Measurements from ENCODE around the gene ENDOD1.

ENDOD1 gene

DNA sequence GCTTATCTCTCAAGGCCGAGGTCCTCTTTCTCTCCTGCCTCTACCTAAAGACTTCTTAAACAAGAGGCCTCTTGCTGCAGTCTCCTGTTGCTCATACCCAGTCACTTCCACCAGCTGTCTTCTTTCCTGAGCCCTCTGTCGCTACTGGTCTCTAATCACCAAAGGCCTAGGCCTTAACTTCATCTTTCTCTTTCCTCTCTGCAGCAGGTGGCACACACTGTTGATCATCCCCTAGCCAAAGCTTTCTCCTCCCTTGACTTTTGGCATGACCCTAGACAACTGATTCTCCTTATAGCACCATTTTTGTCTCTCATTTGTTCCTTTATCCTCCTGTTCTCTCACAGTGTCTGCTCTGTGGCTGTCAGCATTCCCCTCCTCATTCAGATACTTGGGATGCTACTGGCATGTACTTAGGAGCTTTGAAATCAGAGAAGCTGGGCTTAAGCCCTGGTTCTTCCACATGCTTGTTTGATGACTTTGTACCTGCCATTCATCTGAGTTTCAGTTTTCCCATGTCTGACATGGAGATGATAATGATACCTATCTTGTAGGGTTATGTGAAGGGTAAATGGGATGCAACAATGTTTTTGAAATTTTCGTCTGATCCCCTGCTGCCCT, 22.4 kb downstream of the ENDOD1 start:
- DNase-seq (ENCODE audit: insufficient read length, low spot score) (no peak), FAIRE-seq (no peak)
- TF ChIP-seq SPI1 (IDR thresholded peaks at IDR 0.05; ENCODE audit: low read depth, low read length) (no peak), POU2F2 (IDR thresholded peaks at IDR 0.05; ENCODE audit: low read depth, low read length) (no peak), TAF1 (IDR thresholded peaks at IDR 0.05; ENCODE audit: low read depth, low read length) (no peak), POLR2AphosphoS5 (IDR thresholded peaks at IDR 0.05; ENCODE audit: low read depth, low read length) (no peak), POLR2A (IDR thresholded peaks at IDR 0.05; ENCODE audit: low read depth, low read length) (no peak), PAX5 (IDR thresholded peaks at IDR 0.05; ENCODE audit: insufficient read depth, low read length, severe bottlenecking) (no peak)

DNA sequence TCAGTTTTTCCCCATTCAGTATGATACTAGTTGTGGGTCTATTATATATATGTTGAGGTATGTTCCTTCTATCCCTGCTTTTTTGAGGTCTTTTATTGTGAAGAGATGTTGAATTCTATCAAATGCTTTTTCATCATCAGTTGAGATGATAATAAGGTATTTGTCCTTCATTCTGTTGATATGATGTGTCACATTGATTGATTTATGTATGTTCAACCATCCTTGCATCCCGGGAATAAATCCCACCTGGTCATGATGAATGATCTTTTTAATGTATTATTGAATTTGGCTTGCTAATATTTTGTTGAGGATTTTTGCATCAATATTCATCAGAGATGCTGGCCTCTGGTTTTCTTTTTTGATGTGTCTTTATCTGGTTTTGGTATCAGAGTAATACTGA, 26.0 kb downstream of the ENDOD1 start:
- no peak for FAIRE-seq
- TF ChIP-seq TAF1 (IDR thresholded peaks at IDR 0.05; ENCODE audit: low read depth, low read length) = no peak
- no peak for TF ChIP-seq POU2F2 (IDR thresholded peaks at IDR 0.05; ENCODE audit: low read depth, low read length)
- no peak for TF ChIP-seq PAX5 (IDR thresholded peaks at IDR 0.05; ENCODE audit: insufficient read depth, low read length, severe bottlenecking)
- TF ChIP-seq SPI1 (IDR thresholded peaks at IDR 0.05; ENCODE audit: low read depth, low read length) = no peak
- TF ChIP-seq POLR2AphosphoS5 (IDR thresholded peaks at IDR 0.05; ENCODE audit: low read depth, low read length) = no peak
- no peak for TF ChIP-seq POLR2A (IDR thresholded peaks at IDR 0.05; ENCODE audit: low read depth, low read length)
- DNase-seq (ENCODE audit: insufficient read length, low spot score) = no peak

DNA sequence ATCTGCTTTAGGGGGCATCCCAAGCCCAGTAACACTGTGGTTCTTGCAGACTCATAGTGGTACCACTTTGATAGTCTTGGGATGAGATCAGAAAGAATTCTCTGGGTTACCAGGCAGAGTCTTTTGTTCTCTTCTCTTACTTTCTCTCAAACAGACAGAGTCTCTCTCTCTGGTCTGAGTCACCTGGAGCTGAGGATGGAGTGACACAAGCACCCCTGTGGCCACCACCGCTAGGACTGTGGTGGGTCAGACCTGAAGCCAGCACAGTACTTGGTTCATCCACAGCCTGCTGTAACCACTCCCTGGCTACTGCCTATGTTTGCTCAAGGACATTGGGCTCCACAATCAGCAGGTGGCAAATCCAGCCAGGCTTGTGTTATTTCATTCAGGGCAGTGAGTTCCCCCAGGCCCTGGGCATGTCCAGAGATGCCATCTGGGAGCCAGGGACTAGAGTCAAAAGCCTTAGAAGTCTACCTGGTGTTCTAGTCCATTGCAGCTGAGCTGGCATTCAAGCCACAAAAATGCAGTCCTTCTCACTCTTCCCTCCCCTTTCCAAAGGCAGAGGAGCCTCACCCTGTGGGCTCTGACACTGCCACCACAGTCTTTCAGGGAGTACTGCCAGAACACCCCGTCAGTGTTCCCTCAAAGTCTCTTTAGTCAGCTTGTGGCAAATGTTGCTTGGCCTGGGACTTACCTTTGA, 29.9 kb downstream of the ENDOD1 start:
- TF ChIP-seq TAF1 (IDR thresholded peaks at IDR 0.05; ENCODE audit: low read depth, low read length) (no peak), POU2F2 (IDR thresholded peaks at IDR 0.05; ENCODE audit: low read depth, low read length) (no peak), SPI1 (IDR thresholded peaks at IDR 0.05; ENCODE audit: low read depth, low read length) (no peak), POLR2AphosphoS5 (IDR thresholded peaks at IDR 0.05; ENCODE audit: low read depth, low read length) (no peak), POLR2A (IDR thresholded peaks at IDR 0.05; ENCODE audit: low read depth, low read length) (no peak), PAX5 (IDR thresholded peaks at IDR 0.05; ENCODE audit: insufficient read depth, low read length, severe bottlenecking) (no peak)
- DNase-seq (ENCODE audit: insufficient read length, low spot score) (no peak), FAIRE-seq (no peak)

GRCh38 chr11:95121698-95122097, 32.1 kb downstream of the ENDOD1 start:
- no peak for TF ChIP-seq SPI1 (IDR thresholded peaks at IDR 0.05; ENCODE audit: low read depth, low read length)
- TF ChIP-seq POLR2AphosphoS5 (IDR thresholded peaks at IDR 0.05; ENCODE audit: low read depth, low read length) = no peak
- no peak for TF ChIP-seq POLR2A (IDR thresholded peaks at IDR 0.05; ENCODE audit: low read depth, low read length)
- TF ChIP-seq POU2F2 (IDR thresholded peaks at IDR 0.05; ENCODE audit: low read depth, low read length) = no peak
- no peak for TF ChIP-seq TAF1 (IDR thresholded peaks at IDR 0.05; ENCODE audit: low read depth, low read length)
- no peak for TF ChIP-seq PAX5 (IDR thresholded peaks at IDR 0.05; ENCODE audit: insufficient read depth, low read length, severe bottlenecking)
- FAIRE-seq (no peak), DNase-seq (ENCODE audit: insufficient read length, low spot score) (no peak)

- DNase-seq (ENCODE audit: insufficient read length, low spot score) (no peak), FAIRE-seq (no peak)
- TF ChIP-seq SPI1 (IDR thresholded peaks at IDR 0.05; ENCODE audit: low read depth, low read length) (no peak), POLR2AphosphoS5 (IDR thresholded peaks at IDR 0.05; ENCODE audit: low read depth, low read length) (no peak), TAF1 (IDR thresholded peaks at IDR 0.05; ENCODE audit: low read depth, low read length) (no peak), POU2F2 (IDR thresholded peaks at IDR 0.05; ENCODE audit: low read depth, low read length) (no peak), POLR2A (IDR thresholded peaks at IDR 0.05; ENCODE audit: low read depth, low read length) (no peak), PAX5 (IDR thresholded peaks at IDR 0.05; ENCODE audit: insufficient read depth, low read length, severe bottlenecking) (no peak)
Measured at GRCh38 chr11:95123556-95123955, 33.9 kb downstream of the ENDOD1 start.

DNA sequence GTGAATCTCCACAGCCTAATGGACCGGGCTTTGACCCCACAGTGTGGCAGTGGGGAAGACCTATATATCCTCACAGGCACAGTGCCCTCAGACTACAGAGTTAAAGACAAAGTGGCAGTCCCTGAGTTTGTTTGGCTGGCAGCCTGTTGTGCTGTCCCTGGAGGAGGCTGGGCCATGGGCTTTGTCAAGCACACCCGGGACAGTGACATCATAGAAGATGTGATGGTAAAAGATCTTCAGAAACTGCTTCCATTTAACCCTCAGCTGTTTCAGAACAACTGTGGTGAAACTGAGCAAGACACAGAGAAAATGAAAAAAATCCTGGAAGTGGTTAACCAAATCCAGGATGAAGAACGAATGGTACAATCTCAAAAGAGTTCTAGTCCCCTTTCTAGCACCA, 39.0 kb downstream of the ENDOD1 start:
- FAIRE-seq = no peak

GRCh38 chr11:95132956-95133355, 43.3 kb downstream of the ENDOD1 start:
- TF ChIP-seq POLR2A (IDR thresholded peaks at IDR 0.05; ENCODE audit: low read depth, low read length) = no peak
- no peak for TF ChIP-seq SPI1 (IDR thresholded peaks at IDR 0.05; ENCODE audit: low read depth, low read length)
- no peak for TF ChIP-seq POU2F2 (IDR thresholded peaks at IDR 0.05; ENCODE audit: low read depth, low read length)
- TF ChIP-seq POLR2AphosphoS5 (IDR thresholded peaks at IDR 0.05; ENCODE audit: low read depth, low read length) = no peak
- no peak for TF ChIP-seq TAF1 (IDR thresholded peaks at IDR 0.05; ENCODE audit: low read depth, low read length)
- TF ChIP-seq PAX5 (IDR thresholded peaks at IDR 0.05; ENCODE audit: insufficient read depth, low read length, severe bottlenecking) = no peak
- no peak for FAIRE-seq
- no peak for DNase-seq (ENCODE audit: insufficient read length, low spot score)

More for the DNA sequence above, 39.0 kb downstream of the ENDOD1 start:
- DNase-seq (ENCODE audit: insufficient read length, low spot score) = no peak
- TF ChIP-seq POLR2AphosphoS5 (IDR thresholded peaks at IDR 0.05; ENCODE audit: low read depth, low read length) (no peak), TAF1 (IDR thresholded peaks at IDR 0.05; ENCODE audit: low read depth, low read length) (no peak), PAX5 (IDR thresholded peaks at IDR 0.05; ENCODE audit: insufficient read depth, low read length, severe bottlenecking) (no peak), POU2F2 (IDR thresholded peaks at IDR 0.05; ENCODE audit: low read depth, low read length) (no peak), SPI1 (IDR thresholded peaks at IDR 0.05; ENCODE audit: low read depth, low read length) (no peak), POLR2A (IDR thresholded peaks at IDR 0.05; ENCODE audit: low read depth, low read length) (no peak)

DNA sequence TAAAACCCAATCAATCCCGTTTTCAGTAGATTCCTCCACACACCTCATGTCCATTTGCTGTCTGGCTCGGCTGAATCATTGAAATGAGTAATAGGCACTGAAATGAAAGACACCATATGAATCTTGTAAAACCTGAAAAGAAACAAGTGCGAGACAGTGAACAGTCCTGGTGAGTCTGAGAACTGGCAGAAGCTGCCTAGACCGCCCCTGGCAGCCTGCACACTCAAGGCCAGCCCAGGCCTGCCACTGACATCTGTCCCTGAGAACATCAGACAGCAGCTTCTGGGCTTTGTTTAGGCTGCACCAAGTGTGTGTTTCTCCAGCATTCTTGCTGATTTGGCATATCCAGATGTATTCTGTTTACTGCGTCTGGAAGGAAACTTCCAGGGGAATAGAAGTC, 44.8 kb downstream of the ENDOD1 start:
- FAIRE-seq (no peak), DNase-seq (ENCODE audit: insufficient read length, low spot score) (no peak)
- TF ChIP-seq POLR2AphosphoS5 (IDR thresholded peaks at IDR 0.05; ENCODE audit: low read depth, low read length) = no peak
- TF ChIP-seq SPI1 (IDR thresholded peaks at IDR 0.05; ENCODE audit: low read depth, low read length) = no peak
- no peak for TF ChIP-seq POU2F2 (IDR thresholded peaks at IDR 0.05; ENCODE audit: low read depth, low read length)
- TF ChIP-seq TAF1 (IDR thresholded peaks at IDR 0.05; ENCODE audit: low read depth, low read length) = no peak
- no peak for TF ChIP-seq PAX5 (IDR thresholded peaks at IDR 0.05; ENCODE audit: insufficient read depth, low read length, severe bottlenecking)
- no peak for TF ChIP-seq POLR2A (IDR thresholded peaks at IDR 0.05; ENCODE audit: low read depth, low read length)

DNA sequence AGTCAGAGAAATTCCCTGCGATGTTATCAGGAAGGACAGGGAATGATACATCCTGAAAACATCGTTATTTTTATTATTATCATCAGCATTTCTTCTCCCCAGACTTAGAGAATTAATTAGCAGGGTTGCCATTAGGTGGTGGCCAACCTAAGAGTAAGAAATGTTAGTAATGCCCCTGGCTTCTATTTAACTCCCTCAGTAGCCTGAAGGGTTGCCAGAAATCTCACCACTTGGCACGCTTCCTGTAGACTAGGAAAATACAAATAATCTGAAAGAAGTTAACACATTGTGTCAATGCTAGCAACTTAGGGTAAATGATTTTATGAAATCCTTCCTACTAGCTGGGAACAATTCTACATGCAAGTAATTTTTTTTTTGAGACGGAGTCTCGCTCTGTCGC, 45.5 kb downstream of the ENDOD1 start:
- TF ChIP-seq POU2F2 (IDR thresholded peaks at IDR 0.05; ENCODE audit: low read depth, low read length) (no peak), SPI1 (IDR thresholded peaks at IDR 0.05; ENCODE audit: low read depth, low read length) (no peak), POLR2AphosphoS5 (IDR thresholded peaks at IDR 0.05; ENCODE audit: low read depth, low read length) (no peak), PAX5 (IDR thresholded peaks at IDR 0.05; ENCODE audit: insufficient read depth, low read length, severe bottlenecking) (no peak)
- no peak for DNase-seq (ENCODE audit: insufficient read length, low spot score)
- FAIRE-seq = no peak

Measured in GM12891 (cell line).